Stimulated activated CD4-positive, alpha-beta T cell treated with anti-CD3 and anti-CD28 coated beads, Interleukin-1b, Interleukin-23, amount 100 ng/mL, for 48 hours (primary cell): ENCODE measurements around the gene PLCH2.

Experiments used
- DNase-seq: peaks from one replicate; pipeline ENCODE4 v3.0.0-alpha.2; 2020

PLCH2 gene

DNA sequence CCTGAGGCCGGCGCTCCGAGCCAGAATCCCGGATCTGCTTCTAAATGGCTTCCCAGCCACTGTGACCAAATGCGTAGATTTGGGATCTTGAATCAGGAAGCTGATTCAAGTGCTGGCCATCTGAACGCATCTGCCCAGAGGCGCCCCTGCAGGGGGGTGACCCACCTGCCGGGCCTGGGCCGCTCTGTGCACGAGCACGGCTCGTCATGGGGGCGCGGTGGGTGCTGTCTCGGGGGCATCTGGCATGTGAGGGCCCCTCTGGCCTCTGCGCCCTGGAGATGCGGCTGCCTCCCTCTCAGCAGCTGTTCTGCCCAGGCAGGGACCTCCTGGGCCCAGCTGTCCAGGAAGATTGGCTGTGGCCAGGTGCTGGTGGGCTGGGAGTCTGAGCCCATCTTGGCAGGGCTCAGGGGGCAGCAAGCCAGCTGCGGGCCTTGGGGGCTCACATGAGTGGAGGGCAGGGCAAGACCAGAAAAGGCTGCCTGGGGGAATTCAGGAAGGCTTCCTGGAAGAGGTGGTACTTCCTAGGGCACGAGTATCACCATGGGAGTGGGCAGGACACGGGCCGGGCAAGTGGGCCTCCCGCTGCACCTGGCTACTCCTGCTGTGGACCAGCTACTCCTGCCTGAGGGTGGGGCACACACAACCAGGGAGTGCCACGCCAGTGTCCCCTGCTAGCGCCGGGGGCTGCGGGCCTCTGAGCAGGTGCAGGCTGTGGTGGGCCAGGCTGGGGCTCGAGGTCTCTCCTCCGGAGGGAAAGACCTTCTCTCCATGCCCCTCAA lies 25.1 kb downstream of the PLCH2 start:
- no peak for DNase-seq

DNA sequence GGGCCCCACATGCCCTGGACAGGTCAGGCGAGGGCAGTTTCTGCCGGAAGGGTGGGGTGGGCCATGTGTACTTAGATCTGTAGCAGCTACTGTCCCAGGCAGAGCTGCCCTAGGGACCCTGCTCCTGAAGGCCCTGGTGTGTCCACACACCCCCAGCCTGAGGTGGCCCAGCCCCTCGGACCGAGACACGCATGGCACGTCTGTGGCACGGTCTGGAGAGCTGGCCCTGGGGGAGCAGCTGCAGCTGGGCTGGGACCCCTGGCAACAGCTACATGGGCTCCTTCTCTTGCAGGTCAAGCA lies 25.7 kb downstream of the PLCH2 start:
- no peak for DNase-seq

DNA sequence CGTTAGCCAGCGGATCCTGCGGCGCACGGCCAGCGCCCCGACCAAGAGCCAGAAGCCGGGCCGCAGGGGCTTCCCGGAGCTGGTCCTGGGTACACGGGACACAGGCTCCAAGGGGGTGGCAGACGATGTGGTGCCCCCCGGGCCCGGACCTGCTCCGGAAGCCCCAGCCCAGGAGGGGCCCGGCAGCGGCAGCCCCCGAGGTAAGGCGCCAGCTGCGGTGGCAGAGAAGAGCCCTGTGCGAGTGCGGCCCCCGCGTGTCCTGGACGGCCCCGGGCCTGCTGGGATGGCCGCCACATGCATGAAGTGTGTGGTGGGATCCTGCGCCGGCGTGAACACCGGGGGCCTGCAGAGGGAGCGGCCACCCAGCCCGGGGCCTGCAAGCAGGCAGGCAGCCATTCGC lies 26.1 kb downstream of the PLCH2 start:
- no peak for DNase-seq

DNA sequence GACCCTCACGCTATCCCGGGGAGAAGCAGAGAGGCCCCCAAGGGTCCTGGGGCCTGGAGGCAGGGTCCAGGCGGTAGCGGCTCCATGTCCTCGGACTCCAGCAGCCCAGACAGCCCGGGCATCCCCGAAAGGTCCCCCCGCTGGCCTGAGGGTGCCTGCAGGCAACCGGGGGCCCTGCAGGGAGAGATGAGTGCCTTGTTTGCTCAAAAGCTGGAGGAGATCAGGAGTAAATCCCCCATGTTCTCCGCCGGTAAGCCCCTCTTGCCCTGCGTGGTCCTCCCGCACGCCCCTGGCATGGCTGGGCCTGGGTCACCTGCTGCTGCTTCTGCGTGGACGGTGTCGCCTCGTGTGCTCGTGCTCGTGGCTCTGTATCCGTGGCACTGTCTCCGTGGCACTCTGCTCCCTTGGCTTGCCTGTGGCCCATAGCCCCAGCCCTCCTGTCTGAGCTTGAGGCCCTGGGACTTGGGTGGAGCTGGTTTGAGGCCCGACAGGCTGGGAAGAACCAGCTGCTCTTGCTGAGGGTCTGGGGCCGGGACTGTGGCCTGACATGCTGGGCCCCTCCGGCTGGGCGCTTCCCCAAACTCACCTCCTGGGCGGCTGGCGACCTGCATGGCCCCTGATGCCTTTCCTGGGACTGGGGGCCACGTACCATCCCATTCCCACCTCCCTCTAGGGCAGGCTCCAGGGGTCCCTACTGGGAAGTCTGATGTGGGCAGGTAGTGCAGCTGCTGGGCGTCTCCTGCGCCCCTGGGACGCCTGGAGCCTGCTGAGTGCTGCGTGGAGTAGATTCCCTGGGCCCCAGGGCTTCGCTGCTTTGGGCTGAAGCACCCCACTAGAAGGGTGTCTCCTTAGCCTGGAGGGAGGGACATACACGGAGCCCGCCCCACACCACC lies 26.8 kb downstream of the PLCH2 start:
- DNase-seq, result no peak

DNA sequence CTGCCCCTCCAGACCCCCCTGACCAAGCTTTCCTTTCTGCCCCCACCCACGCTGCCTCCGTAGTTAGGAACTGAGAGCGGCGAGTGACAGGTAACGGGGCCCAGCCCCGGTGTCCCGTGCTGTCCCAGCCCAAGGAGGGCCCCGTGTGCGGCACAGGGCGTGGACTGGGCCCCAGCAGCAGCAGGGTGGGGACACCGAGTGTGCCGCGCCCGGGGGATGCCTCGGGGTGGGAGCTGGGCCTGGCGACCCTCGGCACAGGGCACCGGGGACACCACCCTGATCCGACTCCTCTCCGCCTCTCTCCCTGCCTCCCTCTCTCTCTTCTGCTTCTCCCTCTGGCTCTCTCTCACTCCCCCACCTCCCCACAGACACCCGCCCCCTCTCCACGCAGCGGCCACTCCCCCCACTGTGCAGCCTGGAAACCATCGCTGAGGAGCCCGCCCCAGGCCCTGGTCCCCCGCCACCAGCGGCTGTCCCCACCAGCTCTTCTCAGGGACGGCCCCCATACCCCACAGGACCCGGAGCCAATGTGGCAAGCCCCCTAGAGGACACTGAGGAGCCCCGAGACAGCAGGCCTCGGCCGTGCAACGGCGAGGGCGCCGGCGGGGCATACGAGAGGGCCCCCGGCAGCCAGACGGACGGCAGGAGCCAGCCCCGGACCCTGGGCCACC lies 27.6 kb downstream of the PLCH2 start:
- no peak for DNase-seq

DNA sequence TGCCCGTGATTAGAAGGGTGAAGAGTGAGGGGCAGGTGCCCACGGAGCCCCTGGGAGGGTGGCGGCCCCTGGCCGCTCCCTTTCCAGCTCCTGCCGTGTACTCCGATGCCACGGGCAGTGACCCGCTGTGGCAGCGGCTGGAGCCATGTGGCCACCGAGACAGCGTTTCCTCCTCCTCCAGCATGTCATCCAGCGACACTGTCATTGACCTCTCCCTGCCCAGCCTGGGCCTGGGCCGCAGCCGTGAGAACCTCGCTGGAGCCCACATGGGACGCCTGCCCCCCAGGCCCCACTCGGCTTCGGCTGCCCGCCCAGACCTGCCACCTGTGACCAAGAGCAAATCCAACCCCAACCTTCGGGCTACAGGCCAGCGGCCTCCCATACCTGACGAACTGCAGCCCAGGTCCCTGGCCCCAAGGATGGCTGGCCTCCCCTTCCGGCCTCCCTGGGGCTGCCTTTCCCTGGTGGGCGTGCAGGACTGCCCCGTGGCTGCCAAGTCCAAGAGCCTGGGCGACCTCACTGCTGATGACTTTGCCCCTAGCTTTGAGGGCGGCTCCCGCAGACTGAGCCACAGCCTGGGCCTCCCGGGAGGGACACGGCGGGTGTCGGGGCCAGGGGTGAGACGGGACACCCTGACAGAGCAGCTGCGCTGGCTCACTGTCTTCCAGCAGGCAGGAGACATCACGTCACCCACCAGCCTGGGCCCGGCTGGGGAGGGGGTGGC lies 28.3 kb downstream of the PLCH2 start:
- no peak for DNase-seq

DNA sequence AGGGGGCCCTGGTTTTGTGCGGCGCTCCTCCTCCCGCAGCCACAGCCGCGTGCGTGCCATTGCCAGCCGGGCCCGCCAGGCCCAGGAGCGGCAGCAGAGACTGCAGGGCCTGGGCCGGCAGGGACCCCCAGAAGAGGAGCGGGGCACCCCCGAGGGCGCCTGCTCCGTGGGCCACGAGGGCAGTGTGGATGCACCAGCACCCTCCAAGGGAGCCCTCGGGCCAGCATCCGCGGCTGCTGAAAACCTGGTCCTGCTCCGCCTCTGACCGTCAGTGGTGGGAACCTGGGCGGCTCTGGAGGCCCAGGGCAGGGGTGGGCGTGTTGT lies 28.8 kb downstream of the PLCH2 start:
- no peak for DNase-seq

DNA sequence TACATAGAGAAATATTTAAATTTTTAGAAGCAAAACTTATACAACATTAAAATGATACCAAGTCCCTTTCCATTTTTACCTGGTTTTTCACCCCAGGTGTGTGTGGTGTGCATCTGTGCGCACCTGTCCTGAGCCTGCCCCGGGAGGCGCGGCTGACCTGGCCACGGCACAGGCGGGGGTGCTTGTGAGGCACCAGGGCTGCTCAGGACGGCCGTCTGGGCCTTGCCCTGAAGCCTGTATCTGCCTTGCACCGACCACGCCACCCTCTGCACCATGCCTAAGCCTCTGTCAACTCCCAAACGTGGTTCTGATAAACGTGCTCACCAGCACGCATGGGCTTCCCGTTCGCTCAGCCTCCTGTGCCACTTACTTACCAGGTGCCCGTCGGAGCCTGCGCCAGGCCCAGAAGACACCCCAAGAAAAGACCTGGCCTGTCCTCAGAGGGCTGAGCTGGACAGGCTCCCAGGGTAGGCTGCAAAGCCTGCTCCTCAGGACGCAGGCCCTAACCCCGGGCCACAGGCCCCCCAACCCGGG lies 29.4 kb downstream of the PLCH2 start:
- DNase-seq, result no peak

DNA sequence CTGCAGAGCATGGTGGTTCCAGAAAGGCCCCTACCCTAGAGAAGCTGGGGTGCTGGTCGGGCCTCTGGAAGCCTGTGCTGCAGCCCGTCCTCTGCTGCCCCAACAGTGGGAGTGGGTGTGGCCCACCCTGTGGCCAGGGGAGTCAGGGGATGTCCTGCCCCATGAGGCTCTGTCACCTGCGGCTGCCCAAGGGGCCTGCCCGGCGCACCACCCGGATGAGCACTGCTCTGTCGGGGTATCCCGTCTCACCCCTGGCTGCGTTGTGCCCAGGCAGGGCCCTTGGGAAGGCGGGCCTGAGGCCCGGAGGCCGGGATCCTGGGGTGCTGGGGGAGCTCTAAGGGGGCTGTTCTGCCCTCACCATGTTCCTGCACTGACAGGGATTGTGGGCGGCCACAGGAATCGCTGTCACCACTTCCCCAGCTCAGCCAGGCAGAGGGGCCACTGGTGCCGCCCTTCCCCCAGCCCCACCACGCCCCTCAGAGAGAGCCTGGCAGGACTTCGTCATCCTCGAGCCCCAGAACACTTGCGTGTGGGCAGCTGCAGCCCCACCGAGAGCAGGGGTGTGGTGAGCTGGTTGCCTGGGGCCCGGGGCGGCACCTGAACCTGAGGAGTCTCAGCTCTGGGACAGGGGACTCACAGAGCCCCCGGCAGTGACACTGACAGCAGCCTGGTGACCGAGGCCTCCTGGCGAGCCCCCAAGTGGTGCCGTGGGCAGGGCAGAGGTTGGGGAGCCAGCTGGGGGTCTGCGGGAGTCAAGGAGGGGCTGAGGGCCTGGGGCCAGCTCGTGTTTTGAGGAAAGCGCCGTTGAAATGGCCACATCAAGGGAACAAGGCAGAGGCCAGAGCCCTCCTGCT lies 30.1 kb downstream of the PLCH2 start:
- DNase-seq, result no peak

DNA sequence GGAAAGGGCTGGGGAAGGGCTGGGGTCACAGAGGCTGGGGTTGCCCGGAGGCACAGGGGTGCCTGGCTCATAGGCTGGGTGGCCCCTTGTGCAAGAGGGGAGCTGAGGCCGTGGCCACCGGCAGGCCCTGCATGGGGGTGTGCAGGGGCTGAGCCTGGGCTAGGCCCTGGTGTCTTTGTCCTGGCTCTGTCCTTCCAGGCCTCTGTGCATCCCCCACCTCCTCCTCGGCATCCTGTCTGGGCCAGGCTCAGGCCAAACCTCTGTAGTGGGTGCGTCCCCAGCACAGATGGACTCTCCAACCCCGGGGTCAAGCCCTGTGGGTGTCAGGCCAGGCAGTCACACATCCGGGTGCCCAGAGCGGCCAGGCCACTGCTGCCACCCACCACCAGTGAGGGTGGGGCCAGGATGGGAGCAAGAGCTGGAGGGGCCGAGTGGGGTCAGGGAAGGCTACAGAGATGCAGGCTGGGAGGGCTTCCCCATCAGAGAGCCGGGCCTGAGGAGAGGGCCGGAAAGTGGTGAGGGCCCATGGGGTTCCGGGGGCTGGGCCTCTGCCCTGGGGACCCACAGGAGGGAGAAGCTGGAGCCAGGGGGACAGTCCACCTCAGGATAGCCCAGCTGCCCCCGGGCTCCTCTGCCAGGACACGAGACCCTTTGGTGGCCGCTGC lies 30.9 kb downstream of the PLCH2 start:
- DNase-seq, result no peak

DNA sequence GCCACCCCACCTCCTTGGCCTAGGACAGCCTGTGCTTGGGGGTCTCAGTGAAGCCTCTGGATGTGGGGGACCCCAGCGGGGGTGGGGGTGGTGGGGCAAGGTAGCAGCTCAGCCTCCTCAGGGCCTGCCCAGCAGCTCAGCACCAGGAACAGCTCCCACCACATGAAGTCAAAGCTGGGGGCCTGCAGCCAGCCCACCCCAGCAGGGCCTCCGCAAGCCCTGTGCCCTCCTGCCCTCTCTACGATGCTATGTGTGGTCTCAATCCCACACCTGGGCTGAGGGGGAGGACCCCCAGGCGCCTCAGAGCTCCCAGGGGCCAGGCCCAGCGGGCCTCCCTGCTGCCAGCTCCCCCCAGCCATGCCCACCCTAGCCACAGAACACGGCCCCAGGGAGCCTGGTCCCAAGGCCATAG lies 31.7 kb downstream of the PLCH2 start:
- DNase-seq, result no peak

DNA sequence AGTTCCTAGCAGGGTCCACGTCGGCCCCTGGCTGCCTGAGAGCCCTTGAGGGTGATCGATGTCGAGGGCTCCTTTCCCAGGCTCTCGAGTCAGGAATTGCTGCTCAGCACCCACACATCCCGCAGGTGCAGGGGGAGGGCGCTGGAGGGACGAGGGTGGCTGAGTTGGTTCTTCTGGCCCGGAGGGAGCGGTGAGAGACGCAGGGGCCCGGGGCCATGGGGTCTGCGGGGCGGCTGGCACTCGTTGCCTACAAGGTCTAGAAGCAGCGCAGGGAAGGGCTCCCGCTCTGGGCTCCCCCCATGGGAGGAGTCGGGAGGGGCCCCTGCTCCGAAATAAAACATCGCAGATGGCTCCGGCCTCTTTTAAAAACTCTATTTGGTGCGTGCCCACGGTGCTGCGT lies 32.1 kb downstream of the PLCH2 start:
- no peak for DNase-seq

DNA sequence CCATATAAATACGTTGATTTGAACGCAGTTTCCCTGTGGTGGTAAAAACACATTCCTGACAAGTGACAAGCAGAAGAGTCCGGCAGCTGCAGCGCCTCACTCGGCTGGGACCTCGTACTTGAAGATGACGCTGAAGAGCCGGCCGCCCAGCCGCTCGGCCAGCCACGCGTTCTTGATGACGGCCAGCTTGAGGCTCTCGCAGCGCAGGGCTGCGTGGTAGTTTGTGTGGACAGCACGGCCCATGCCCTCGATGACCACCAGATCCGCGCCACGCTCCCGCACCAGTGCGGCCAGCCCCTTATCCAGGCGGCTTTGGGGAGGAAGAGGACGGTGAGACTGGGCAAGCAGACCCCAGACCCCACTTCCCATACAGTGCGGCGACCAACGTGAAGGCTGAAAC lies 32.7 kb downstream of the PLCH2 start:
- no peak for DNase-seq

DNA sequence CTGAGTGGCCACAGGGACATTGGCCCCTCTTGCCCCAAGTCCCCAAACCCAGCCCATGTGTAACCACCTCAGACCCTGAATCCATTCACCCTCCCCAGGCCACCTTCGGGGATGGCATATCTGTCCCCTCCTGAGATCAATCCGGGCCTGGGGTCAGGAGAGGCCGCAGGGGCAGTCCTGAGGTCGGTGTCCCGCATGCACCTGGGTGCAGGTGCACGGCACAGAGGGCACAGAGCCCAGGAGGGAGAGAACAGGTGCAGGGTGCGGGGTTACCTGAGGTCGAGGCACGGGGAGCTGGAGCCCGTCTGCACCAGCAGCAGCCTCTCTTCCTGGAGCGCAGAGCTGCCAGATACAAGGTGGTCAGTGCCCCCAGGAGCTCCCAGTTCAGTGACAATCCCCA lies 33.5 kb downstream of the PLCH2 start:
- DNase-seq, result no peak

DNA sequence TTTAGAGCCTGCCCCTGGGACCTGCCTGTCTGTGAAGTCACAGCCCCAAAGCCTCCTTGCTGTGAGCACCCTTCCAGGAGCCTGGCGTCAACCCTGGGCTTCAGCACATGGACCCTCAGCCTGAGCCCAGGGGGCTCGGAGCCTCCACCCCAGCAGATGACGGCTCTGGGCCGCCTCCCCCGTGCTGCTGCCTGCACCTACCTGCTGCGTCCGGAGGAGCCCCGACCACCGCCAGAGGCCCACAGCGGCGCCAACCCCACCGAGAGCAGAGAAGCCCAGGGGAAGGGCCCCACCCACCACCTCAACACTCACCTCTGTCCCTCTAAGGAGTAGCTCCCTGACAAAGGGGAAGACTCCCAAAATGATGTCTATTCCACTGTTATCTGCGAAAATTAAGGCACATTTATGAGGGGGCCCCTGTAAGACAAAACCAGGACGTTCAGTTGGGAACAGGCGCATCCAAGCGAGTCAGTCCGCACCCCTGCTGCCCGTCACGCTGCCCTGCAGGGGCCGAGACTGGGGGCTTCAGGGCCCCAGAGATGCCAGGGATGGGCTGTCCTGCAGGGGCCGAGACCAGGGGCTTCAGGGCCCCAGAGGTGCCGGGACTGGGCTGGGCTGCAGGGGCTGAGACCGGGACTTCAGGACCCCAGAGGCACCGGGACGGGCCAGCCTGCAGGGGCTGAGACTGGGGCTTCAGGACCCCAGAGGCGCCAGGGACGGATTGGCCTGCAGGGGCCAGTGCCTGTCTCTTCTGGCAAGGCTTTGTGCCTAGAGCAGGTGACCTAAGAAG lies 34.5 kb downstream of the PLCH2 start:
- no peak for DNase-seq

DNA sequence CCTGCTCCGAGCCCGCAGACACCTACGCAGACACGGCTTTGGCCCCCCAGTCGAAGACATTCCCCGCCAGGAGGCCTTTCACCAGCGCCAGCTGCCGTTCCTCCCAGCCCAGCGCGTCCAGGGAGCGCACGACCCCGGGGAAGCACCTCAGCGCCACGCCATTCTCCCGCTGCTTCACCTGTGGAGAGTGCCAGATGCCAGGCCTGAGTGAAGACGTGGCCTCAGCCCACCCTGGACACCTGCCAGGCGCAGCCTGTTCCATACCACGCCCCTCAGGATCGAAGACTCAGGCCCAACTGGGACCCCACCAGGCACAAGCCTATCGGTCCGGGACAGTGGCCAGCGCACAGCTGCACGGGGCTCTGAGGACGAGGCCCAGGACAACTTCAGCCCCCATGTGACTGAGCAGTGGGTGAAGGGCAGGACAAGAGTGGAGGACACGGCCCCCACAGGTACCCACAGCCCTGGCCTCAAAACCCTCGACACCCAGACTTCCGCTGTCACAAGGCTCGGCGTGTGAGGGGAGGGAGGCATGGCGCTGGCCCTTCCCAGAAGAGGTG lies 36.9 kb downstream of the PLCH2 start:
- no peak for DNase-seq

DNA sequence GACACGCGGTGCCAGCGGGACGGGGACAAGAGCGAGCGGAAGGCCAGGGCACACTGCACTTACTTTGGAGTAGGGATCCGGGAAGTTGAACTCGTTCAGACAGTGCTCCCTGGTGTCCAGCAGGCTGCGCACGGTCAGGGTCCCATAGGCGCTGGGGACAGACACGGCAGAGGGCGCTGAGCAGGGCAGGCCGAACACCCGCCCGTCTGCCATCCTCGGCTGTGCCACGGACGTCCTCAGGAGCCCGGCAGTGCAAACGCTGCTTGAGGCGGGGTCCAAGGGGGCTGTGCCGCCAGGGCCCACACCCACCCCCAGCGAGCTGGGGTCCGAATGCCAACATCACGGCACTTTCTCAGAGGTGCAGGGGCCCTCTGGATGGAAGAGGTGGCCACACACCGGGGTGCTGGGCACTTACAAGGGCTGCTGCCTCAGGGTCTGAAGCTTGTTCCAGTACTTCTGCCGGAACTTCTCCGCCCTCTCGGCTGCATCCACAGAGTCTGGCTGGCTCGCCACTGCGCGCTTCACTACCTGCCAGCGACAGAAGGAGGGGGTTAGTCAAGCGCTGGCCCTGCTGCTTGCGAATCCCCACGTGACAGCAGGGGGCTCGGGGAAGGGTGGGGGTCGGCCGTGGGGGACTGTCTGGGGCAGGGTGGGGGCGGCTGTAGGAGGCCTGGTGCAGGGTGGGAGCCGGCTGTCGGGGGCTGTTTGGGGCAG lies 38.0 kb downstream of the PLCH2 start:
- no peak for DNase-seq

DNA sequence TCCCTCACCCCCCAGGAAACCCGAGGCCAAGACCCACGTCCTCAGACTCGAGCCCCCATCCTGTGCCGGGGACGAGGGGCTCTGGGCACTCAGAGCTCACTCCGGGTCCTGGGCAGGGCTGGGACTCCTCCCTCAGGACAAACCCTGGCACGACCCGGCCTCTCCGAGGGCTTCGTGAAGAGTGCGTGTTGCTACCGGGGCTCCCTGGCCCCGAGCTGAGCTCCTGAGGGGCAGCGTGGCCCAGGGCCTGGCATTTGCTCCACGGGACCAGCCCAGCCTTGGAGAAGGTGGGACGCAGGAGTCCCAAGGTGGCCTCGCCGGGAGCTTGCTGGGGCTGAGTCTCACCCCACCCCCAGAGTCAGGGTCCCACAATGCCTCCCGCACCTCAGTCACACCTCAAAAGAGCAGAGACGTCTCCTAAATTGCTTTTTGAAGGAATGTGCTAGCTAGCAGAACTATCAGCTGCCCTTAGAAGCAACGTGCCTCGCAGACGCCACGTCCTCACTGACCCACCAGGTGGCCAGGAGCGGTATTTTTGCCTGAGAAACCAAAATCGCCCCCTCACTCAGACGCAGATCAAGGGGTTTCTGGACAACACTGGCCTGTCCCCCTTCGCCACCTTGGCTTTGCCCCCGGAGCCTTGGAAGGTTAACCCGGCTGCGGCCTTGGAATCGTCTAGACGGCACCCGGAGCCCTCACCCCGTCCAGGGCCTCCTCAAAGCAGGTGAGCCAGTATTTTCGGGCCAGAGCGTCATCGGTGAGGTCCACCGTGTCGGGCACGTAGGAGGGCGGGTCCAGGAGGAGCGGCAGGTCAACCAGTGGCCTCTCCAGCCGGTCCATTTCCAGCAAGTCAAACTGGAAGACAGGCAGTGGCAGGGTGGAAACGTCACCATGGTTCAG lies 39.0 kb downstream of the PLCH2 start:
- no peak for DNase-seq

DNA sequence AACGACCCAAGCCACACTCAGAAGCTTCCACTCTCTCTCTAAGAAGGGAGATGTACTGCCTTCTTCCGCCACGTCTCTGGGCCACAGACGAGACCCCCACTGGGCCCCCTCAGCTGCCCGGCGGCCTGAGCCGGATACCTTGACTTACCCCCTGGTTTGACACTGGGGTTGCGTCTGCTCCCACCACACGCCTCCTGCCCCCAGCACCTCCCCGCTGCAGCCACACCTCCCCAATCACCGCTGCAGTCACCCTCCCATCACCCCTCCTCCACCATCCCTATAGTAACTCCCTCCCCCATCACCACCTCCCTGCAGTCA lies 39.6 kb downstream of the PLCH2 start:
- no peak for DNase-seq
